ENCODE results near the gene DHX34.

GRCh38 chr19:47428177-47428894 lies 79.2 kb downstream of the DHX34 start:
- TF ChIP-seq CEBPB (IDR thresholded peaks at IDR 0.05), result no peak
- no peak for TF ChIP-seq TAF1 (IDR thresholded peaks at IDR 0.05; ENCODE audit: low read depth)
- TF ChIP-seq REST (IDR thresholded peaks at IDR 0.05; ENCODE audit: low read depth), result no peak
- no peak for TF ChIP-seq RAD21 (IDR thresholded peaks at IDR 0.05; ENCODE audit: low read depth)
